Body of pancreas (tissue), 4 donors: ENCODE data around the gene MTCH2. TPM values are rescaled to one million over a fixed set of nuclear protein-coding genes. Genes with fewer than 3 reads are reported as not detected.
"Not testable (repeated sequence)": the region's sequence is repeated elsewhere in the genome, so short reads cannot be mapped to it uniquely, and the experiment has no call there.

Source experiments
- ATAC-seq: fragments of 150-250 bp; one replicate; pipeline ENCODE4 v1.9.1; 2016
- DNase-seq, 4 donors: peaks; one replicate each; pipeline ENCODE4 v3.0.0-alpha.2; 2019
- H3K27ac ChIP-seq, 4 donors: fragments of 200-600 bp; sonication (generic); 1 replicate in 3 of 4; 2 replicates in 1 of 4; pipeline versions ENCODE4 v1.5.1 to v1.6.1; 2016 to 2019; ENCODE audit warnings: mild to moderate bottlenecking in 1 of 4, mixed read lengths in 1 of 4, moderate library complexity in 1 of 4
- H3K27me3 ChIP-seq, 2 donors: fragments of 200-600 bp; sonication (generic); one replicate each; pipeline ENCODE4 v1.6.0; 2016; ENCODE audit warnings: mild to moderate bottlenecking in 1 of 2
- H3K36me3 ChIP-seq, 2 donors: fragments of 200-600 bp; sonication (generic); replicated peaks in 1 of 2; 2 replicates each; pipeline ENCODE4 v1.5.1; 2016; ENCODE audit warnings: low read depth in 2 of 2; ENCODE audit not compliant: insufficient read depth in 1 of 2
- H3K4me1 ChIP-seq: fragments of 200-600 bp; sonication (generic); one replicate; pipeline ENCODE4 v1.6.0; 2016
- H3K4me3 ChIP-seq, 2 donors: fragments of 200-600 bp; sonication (generic); 1 replicate in 1 of 2; 2 replicates in 1 of 2; pipeline ENCODE4 v1.5.1; 2016 to 2019
- H3K9me3 ChIP-seq, 3 donors: fragments of 200-600 bp; sonication (generic); 1 replicate in 2 of 3; 2 replicates in 1 of 3; pipeline ENCODE4 v1.5.1; 2016
- CTCF ChIP-seq, 7 experiments: fragments of 450-650 bp in 4 of 7; fragments of 200-600 bp in 3 of 7; sonication (generic) in 3 of 7; IDR thresholded peaks; one replicate each; pipeline ENCODE4 v1.5.1; 2016 to 2019; ENCODE audit warnings: antibody characterized with exemption in 7 of 7
- POLR2A ChIP-seq, 3 donors: fragments of 450-650 bp; IDR thresholded peaks; one replicate each; pipeline ENCODE4 v1.6.1; 2016; ENCODE audit warnings: antibody characterized with exemption in 3 of 3, mild to moderate bottlenecking in 2 of 3
- WGBS, 2 donors: methylation state at CpG; one replicate each; pipeline ENCODE4 v1.1.5; 2017; 5-methylcytosine and 5-hydroxymethylcytosine counted together
- intact Hi-C: fragments of 100-400 bp; cut with DNase I; formaldehyde crosslinking; loops from one replicate; pipeline ENCODE4 v1.15.1; 2023
- total RNA-seq, 2 donors: library from RNA; depleted of rRNA; stranded (reverse); fragments of >200 nt; gene quantifications; one replicate each; pipeline ENCODE4 v1.1.0, GENCODE V29; 2016

The MTCH2 gene
- total RNA-seq, 2 donors from 2014 or later = 15.5 to 21.0 TPM

- H3K4me3 ChIP-seq = no peak overlapping the region
- no peaks in the 10 kb centered on the region for H3K9me3 ChIP-seq
- H3K27ac ChIP-seq = no peak overlapping the region
- H3K4me1 ChIP-seq = no peaks in the 10 kb centered on the region
- DNase-seq = no peak
- intact Hi-C loops = no loop called here
- WGBS, 2 donors = 94 to 100% methylated on average over 3 to 6 of the region's 6 CpGs
- ATAC-seq = no peak
- no peaks in the 10 kb centered on the region for H3K27me3 ChIP-seq
- H3K36me3 ChIP-seq = no peaks in the 10 kb centered on the region
- TF ChIP-seq CTCF (IDR thresholded peaks at IDR 0.05) = no peak
- no peak for TF ChIP-seq POLR2A (IDR thresholded peaks at IDR 0.05)
Measured at GRCh38 chr11:47669856-47670255, 27.5 kb upstream of the MTCH2 start.

GRCh38 chr11:47668665-47669064, 26.3 kb upstream of the MTCH2 start:
- no peak overlapping the region for H3K27ac ChIP-seq
- H3K36me3 ChIP-seq = no peaks in the 10 kb centered on the region
- no peak for ATAC-seq
- TF ChIP-seq CTCF (IDR thresholded peaks at IDR 0.05) (no peak), POLR2A (IDR thresholded peaks at IDR 0.05) (no peak)
- no peaks in the 10 kb centered on the region for H3K4me1 ChIP-seq
- DNase-seq = no peak
- intact Hi-C loops = no loop called here
- no peaks in the 10 kb centered on the region for H3K27me3 ChIP-seq
- H3K9me3 ChIP-seq = no peaks in the 10 kb centered on the region
- H3K4me3 ChIP-seq = no peak overlapping the region

- intact Hi-C loops = no loop called here
- Histone ChIP-seq H3K9me3 (no peaks in the 10 kb centered on the region), H3K27me3 (no peaks in the 10 kb centered on the region), H3K27ac (no peak overlapping the region), H3K4me3 (no peak overlapping the region), H3K36me3 (no peaks in the 10 kb centered on the region), H3K4me1 (no peaks in the 10 kb centered on the region)
- 83 to 87% methylated on average over 2 of the region's 2 CpGs for WGBS, 2 donors
- ATAC-seq (no peak), DNase-seq (no peak)
- no peak for TF ChIP-seq POLR2A (IDR thresholded peaks at IDR 0.05)
- no peak for TF ChIP-seq CTCF (IDR thresholded peaks at IDR 0.05)
Measured at GRCh38 chr11:47667555-47667954, 25.2 kb upstream of the MTCH2 start.

- TF ChIP-seq POLR2A (IDR thresholded peaks at IDR 0.05) = no peak
- TF ChIP-seq CTCF (IDR thresholded peaks at IDR 0.05) = no peak
- Histone ChIP-seq H3K27me3 (no peaks in the 10 kb centered on the region), H3K36me3 (no peaks in the 10 kb centered on the region), H3K4me1 (no peaks in the 10 kb centered on the region), H3K4me3 (no peak overlapping the region), H3K27ac (no peak overlapping the region), H3K9me3 (no peaks in the 10 kb centered on the region)
- ATAC-seq (no peak), DNase-seq (no peak)
- 74 to 75% methylated on average over 4 of the region's 4 CpGs for WGBS, 2 donors
- intact Hi-C loops = no loop called here
Measured at GRCh38 chr11:47667135-47667534, 24.8 kb upstream of the MTCH2 start.

GRCh38 chr11:47664936-47665335, 22.6 kb upstream of the MTCH2 start:
- WGBS, 2 donors = 91 to 96% methylated on average over 4 of the region's 4 CpGs
- DNase-seq, intact Hi-C loops, H3K4me1 ChIP-seq, H3K9me3 ChIP-seq, ATAC-seq, H3K4me3 ChIP-seq, H3K27ac ChIP-seq, H3K36me3 ChIP-seq, H3K27me3 ChIP-seq: not testable (repeated sequence)
